T-helper 2 cell (primary cell): ENCODE measurements around the gene TTC19.
A peak's percentile ranks its signal among the peaks of the same experiment; 100 is the strongest.
"Not testable (repeated sequence)": the region's sequence is repeated elsewhere in the genome, so short reads cannot be mapped to it uniquely, and the experiment has no call there.

Source experiments
- DNase-seq, 5 experiments: peaks; one replicate each; pipeline versions ENCODE4 v3.0.0 to v3.0.0-alpha.2; 2012 to 2022

TTC19 gene

DNA sequence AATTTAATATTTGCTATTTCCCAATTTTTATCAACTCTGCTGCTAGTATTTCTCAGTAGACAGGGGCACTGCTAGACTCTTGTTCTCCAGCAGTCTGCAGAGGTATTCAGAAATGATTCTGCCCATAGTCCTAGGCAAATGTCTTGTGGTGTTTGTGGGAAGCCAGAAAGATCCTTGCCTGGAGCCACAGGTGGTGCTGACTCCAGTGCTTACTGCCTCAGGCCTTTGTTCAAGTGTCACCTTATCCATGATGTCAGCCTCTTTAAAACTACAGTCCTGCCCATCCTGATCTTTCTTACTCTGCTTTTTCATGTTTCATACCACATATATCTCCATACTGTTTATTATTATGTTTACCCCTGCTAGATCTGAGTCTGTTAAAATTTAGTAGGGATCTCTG is 26.6 kb upstream of the TTC19 start:
- peak in 1 of 5 experiments; percentile 12 for DNase-seq

DNA sequence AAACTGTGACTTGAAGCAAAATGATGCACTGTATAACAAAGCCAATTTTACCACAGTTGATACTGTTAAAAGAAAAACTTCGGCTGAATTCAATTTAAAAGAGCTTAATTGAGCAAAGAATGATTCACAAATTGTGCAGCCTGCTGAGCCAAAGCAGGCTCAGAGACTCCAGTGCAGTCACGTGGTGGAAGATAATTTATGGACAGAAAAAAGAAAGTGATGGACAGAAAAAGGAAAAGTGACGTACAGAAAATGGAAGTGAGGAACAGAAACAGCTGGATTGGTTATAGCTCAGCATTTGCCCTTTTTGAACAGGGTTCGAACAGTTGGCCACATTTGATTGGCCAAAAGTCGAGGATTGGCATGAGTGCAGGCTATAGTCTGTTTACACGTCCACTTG is 25.8 kb upstream of the TTC19 start:
- DNase-seq: no peak

DNA sequence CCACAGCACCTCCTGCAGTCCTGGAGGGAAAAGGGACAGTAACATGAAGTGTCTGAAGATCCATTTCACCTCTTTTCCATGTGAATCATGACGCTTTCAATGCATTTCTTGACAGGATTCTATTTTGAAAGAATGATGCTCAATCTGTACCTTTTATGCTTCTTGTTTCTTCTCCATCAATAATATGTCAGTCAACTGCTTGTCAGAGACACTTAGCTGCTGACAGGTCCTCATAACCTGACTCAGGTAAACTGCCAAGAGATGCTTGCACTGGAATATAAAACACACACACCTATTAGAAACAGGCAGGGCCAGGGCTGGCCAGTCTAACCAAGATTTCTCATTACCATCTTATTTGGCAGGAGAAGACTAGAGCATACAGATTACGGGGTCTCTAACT is 21.7 kb upstream of the TTC19 start:
- DNase-seq: no peak

DNA sequence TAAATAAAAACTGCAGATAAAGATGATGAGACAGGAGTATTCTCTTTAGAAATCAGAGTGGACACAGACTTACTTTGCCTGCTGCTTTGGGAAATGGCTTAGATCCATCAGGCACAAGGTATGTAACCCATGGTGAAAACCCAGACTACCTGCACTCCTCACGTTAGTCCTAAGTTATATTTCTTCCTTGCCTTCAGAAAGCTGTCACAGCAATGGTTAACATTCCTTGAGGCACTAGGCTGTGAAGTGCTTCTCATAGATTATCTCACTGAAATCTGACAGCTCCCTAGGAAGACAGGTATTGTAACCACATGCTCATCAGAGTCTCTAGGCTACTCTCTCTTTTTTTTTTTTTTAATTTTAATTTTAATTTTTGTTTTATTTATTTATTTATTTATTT is 21.0 kb upstream of the TTC19 start:
- DNase-seq: no peak

- not testable (repeated sequence) for DNase-seq
These were observed 20.6 kb upstream of the TTC19 start for GRCh38 chr17:15979013-15979412.

GRCh38 chr17:15981208-15981607 is 18.4 kb upstream of the TTC19 start:
- DNase-seq: peak in 1 of 5 experiments; percentile 31

GRCh38 chr17:15981646-15982580 is 17.7 kb upstream of the TTC19 start:
- DNase-seq: no peak

DNA sequence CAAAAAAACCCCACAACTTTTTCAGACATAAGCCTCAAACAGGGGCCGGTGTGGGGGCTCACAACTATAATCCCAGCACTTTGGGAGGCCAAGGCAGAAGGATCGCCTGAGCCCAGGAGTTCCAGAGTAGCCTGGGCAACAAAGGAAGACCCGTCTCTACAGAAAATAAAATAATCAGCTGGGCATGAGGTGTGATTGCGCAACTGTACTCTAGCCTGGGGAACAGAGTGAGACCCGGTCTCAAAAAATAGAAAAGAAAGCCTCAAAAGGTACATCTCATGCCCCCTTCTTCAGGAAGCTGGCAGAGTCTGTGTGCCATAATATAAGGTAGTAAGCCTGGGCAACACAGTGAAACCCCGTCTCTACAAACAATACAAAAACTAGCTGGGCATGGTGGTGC is 3.3 kb upstream of the TTC19 start:
- DNase-seq: no peak

DNA sequence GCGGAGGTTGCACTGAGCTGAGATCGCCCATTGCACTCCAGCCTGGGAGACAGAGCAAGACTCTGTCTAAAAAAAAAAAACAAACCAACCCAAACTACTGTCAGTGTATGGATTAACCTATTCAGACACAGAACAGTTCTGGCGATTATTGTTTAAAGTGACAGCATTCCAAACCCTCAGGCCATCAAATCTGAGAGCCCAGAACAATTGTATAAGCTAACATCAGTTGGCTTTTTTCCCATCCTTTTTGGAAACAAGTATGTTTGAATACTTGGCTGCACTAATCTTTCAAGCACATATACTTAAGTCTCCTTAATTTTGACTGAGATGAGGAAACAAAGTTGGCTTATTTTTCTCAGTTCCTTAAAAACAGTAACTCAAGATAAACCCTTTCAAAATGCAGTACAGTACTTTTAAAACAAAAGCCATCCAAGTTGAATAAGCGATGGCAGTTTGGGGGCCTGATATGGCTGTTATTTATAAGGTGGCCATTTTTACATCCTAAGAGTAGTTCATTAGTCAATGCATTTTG is 1.5 kb upstream of the TTC19 start:
- no peak for DNase-seq

DNA sequence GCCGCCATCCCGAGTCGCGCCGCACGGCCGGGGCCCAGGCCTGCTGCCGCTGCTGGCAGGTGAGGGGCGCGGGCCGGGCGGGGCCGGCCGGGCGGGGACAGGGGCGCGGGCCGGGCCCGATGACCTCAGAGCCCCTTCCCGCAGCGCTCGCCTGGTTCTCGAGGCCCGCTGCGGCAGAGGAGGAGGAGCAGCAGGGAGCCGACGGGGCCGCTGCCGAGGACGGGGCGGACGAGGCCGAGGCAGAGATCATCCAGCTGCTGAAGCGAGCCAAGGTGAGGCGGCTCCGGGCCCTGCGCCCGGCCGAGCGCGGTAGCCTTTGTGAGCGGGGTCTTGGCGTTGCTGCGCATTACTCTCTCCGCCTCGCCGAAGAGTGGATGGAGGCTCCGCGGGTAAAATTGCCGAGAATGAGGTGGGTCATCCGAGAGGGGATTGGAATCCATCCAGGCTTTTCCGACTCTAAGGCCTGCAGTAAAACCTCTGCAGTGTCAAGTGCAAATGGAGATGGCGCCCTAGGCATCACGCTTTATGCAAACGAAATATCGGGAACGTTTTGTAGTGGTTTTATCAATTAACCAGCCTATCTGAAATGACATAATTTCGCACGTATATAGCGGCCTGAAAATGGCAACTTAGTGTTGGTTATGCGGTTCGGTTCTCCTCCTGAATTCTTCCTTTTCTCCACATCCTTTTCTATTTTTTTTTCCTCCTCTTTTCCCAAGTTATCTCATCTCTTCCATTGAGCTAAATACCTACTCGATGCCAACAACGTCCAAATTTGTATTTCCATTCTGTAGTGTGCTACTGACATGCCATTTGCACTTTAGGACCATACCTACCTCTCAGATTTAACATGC is 577 bp downstream of the TTC19 start:
- DNase-seq: peak in 1 of 5 experiments; percentile 68

DNA sequence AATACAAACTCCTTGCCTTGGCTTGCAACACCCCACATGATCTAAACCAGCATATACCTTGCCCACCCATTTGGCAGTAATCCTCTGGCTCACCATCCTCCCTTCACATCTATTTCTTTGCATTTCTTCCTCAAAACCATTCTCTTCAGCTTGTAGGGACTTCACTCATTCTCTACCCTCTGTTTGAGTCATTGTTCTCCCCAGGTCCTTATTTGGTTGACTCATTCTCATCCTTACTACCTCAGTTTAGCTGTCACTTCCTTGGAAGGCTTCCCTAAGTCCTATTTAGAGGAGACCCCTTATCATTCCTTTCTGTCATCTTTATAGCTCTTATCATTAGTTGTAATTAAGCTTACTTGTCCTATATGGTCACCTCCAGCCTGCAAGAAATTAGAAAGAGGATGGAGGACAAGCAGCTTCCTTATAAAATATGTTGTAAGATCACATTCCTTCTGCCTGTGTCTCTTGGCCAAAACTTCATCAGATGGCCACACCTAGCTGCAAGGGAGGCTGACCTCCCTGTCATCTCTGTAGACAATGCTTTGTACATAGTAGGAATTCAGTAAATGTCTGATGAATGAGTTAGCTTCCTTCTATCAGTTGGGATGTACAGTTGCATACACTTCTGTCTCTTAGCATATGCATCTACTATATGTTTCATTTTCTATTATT is 1.7 kb downstream of the TTC19 start:
- DNase-seq: peak in 1 of 5 experiments; percentile 29

- DNase-seq: no peak
These were observed 3.2 kb downstream of the TTC19 start for GRCh38 chr17:16002708-16003260.

- no peak for DNase-seq
These were observed 4.2 kb downstream of the TTC19 start for GRCh38 chr17:16003841-16004240.

DNA sequence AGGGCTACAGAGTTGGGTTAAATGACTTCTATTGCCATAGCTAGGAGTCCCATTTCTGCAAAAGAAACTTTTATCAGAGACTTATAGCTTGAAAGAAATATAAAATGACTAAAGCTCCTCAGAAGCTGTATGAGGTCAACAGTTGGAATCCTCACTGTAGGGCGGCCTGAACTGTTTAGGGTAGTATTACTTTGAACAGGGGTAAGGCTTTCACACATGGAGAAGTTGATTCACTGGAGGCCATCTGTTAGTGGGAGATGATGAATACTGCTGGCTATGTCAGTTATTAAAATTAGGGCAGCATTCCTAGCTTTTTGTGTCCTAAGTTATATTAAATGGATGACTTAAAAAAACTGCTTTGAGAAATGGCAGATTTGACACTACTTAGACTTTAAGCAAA is 6.0 kb downstream of the TTC19 start:
- no peak for DNase-seq

GRCh38 chr17:16007439-16007838 is 7.8 kb downstream of the TTC19 start:
- DNase-seq: peak in 1 of 5 experiments; percentile 68

DNA sequence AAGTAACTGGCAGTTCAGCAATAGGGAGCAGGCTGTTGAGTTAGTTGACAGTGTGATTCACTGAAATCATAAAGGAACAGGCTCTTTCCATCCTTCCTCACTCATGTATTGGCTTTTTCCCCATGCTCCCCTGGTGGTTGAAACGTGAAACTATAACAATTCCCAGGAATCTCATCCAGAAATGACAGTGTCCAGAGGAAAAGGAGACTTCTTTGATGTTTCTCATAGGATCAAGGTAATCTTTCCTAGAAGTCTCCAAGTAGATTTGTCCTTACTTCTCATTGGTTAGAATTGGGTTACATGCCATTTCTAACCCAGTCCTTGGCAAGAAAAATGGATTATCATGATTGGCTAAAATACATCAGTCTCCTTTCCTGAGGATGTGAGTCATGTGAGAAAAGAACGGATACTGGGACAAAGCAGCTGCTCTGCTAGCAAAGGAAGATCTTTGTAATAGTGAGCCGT is 14.4 kb downstream of the TTC19 start:
- no peak for DNase-seq

DNA sequence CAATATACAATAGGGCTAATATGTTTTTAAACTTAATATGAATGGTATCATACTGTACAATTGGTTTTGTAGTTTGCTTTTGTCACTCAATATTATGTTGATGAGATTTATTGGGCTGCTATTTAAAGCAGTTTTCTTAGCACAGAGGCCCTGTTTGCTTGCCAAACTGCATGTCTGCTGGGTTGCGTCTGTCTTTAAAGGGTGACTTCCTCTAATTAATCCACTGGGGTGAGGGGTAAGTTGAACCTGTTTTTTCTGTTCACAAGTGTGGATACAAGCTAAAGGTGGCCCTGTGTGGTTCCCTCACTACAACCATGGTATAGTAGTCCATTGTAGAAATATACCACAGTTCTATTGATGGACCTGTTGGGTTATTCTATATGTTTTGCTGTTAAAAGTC is 19.7 kb downstream of the TTC19 start:
- no peak for DNase-seq

GRCh38 chr17:16023881-16024280 is 24.3 kb downstream of the TTC19 start:
- DNase-seq: no peak

- no peak for DNase-seq
These were observed 25.6 kb downstream of the TTC19 start for GRCh38 chr17:16025202-16025601.

DNA sequence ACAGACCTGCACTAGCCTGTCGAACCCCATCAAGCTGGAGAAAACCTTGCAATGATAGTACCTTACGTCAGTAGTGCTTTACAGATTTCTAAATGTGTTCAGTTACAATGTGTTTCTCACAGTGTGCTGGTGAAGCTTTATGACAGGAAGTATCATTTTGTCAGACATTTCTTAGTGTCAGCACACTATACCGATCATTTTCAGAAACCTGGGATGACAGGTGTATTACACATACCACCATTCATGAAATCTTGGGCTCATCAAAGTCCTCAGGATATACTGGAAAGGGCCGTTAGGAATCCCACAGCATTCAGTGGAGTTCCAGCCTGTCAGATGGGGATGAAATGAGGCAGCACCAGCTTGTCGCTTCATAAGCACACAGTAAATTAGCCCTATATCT is 27.3 kb downstream of the TTC19 start:
- DNase-seq: no peak

DNA sequence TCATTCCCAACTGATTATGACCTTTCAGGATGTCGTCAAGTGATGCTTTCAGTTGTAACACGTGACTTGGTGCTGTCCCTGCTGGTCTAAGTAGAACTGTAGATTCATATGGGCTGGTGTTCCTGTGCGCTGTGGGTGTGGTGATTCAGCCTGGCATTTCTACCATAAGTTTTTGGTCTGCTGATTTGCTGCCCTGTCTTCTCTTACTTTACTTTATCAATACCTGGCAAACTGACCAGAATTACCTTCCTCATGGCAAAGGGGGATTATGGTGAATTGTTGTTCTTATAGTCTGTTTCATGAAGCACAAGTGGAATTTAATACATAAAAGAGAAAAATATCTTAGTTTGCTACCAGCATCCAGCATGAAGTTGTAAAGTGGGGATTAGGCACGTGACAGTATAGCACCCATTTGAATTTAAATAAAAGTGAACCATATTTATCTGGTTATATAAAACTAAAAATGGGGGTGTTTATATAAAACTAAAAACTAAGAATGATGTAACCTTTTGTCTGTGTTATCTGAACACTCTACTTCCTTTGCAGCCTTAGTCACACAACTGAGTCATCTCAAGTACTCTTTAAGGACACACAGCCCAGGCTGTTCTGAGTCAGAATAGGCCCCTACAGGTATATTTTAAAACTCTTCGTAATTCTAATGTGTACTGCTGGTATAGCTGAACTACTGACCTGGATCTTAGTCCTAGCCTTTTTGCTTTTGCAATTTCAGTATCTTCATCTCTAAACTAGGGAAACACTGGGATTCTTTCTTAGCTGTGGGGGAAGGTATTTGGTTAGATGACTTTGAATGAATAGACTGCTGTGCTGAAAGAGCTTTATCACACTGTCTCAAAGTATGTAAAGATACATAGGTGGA is 28.3 kb downstream of the TTC19 start:
- peak in 2 of 5 experiments; percentile 46 to 86 for DNase-seq
